ENCODE data around the gene LAMTOR4.
"Not testable (repeated sequence)": the region's sequence is repeated elsewhere in the genome, so short reads cannot be mapped to it uniquely, and the experiment has no call there.

Gene LAMTOR4

GRCh38 chr7:100122067-100122466 lies 26.7 kb upstream of the LAMTOR4 start:
- in situ Hi-C loops (cut with MboI; ENCODE audit: low sequenced_read_pairs), result no loop called here

DNA sequence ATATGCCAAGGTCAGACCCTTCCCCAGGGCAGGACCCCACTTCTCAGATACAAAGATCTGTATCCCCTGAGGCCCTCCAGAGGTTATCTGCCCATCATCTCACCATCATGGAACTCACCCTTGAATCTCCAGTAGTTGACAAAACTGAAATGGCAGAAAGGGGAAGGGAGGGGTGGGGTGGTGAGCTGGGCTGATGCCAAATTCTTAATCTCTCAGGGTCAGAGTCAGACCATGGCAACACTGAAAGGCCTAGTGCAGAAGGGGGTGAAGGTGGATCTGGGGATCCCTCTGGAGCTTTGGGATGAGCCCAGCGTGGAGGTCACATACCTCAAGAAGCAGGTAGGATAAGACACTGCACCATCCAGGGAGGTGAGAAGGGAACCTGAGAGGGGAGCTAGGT lies 26.1 kb upstream of the LAMTOR4 start:
- in situ Hi-C loops (cut with MboI; ENCODE audit: low sequenced_read_pairs), result no loop called here

GRCh38 chr7:100124301-100125230 lies 24.2 kb upstream of the LAMTOR4 start:
- in situ Hi-C loops (cut with MboI; ENCODE audit: low sequenced_read_pairs), result no loop called here

DNA sequence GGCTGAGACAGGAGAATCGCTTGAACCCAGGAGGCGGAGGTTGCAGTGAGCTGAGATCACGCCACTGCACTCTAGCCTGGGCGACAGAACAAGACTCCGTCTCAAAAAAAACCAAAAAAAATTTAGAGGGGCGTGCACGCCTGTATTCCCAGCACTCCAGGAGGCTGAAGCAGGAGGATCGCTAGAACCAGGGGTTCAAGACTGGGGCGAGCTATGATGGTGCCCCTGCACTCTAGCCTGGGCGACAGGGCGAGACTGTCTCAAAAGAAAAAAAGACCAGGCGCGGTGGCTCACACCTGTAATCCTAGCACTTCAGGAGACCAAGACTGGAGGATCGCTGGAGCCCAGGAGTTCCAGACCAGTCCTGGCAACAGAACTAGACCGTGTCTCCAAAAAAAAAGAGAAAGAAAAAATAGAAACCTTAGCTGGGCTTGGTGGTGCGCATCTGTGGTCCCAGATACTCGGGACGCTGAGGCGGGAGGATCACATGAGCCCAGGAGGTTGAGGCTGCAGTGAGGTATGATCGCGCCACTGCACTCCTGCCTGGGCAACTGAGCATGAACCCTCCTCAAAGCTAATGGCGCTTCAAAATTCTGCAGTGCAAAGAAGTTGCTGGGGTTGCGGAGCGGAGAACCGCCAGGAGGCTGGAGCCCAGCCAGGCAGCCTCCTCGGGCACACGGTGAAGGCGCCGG lies 22.3 kb upstream of the LAMTOR4 start:
- in situ Hi-C loops (cut with MboI; ENCODE audit: low sequenced_read_pairs), result no loop called here

GRCh38 chr7:100126931-100127865 lies 21.5 kb upstream of the LAMTOR4 start, which contains the start of gene MBLAC1:
TSS of gene MBLAC1 (plus strand) at chr7:100126967. CDS start at chr7:100127396, 429 bp downstream.
- in situ Hi-C loops (cut with MboI; ENCODE audit: low sequenced_read_pairs), result no loop called here

DNA sequence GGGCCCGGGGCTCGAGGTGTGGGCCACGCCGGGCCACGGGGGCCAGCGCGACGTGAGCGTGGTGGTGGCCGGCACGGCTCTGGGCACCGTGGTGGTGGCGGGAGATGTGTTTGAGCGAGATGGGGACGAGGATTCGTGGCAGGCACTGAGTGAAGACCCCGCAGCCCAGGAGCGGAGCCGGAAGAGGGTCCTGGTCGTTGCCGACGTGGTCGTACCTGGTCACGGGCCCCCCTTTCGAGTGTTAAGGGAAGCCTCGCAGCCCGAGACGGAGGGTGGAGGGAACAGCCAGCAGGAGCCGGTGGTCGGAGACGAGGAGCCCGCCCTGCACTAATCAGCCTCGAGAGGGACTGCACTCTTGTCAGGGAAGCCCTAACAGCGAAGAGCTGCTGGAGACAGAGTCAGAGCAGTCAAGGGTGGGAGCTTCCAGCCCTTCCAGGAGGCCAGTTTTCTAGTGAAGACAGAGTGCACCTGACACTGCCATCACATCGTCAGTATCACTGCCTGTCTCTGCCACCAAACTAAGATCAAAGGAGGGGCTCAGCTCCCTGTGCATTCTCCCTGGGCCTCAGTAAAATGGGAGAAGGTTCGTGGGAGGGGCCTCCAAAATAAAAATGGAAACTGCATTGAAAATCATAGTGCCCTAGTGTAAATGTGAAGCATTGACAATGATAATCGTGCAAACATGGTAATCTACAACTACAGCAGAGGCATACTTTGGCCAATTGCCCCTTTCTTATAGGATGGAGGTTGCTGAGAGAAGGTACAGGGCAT lies 20.7 kb upstream of the LAMTOR4 start:
- in situ Hi-C loops (cut with MboI; ENCODE audit: low sequenced_read_pairs), result no loop called here

GRCh38 chr7:100128637-100128963 lies 20.1 kb upstream of the LAMTOR4 start:
- in situ Hi-C loops (cut with MboI; ENCODE audit: low sequenced_read_pairs), result no loop called here

DNA sequence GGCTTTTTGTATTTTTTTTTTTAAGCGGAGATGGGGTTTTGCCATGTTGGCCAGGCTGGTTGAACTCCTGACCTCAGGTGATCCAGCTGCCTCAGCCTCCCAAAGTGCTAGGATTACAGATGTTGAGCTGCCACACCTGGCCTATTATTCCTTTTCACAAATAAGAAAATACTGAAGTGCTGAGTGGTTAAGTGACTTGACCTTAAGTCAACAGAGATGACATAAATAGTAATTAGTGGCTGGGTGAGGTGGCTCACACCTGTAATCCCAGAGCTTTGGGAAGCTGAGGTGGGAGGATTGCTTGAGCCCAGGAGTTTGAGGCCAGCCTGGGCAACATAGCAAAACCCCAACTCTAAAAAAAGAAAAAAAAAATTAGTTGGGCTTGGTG lies 18.5 kb upstream of the LAMTOR4 start:
- in situ Hi-C loops (cut with MboI; ENCODE audit: low sequenced_read_pairs), result not testable (repeated sequence)

DNA sequence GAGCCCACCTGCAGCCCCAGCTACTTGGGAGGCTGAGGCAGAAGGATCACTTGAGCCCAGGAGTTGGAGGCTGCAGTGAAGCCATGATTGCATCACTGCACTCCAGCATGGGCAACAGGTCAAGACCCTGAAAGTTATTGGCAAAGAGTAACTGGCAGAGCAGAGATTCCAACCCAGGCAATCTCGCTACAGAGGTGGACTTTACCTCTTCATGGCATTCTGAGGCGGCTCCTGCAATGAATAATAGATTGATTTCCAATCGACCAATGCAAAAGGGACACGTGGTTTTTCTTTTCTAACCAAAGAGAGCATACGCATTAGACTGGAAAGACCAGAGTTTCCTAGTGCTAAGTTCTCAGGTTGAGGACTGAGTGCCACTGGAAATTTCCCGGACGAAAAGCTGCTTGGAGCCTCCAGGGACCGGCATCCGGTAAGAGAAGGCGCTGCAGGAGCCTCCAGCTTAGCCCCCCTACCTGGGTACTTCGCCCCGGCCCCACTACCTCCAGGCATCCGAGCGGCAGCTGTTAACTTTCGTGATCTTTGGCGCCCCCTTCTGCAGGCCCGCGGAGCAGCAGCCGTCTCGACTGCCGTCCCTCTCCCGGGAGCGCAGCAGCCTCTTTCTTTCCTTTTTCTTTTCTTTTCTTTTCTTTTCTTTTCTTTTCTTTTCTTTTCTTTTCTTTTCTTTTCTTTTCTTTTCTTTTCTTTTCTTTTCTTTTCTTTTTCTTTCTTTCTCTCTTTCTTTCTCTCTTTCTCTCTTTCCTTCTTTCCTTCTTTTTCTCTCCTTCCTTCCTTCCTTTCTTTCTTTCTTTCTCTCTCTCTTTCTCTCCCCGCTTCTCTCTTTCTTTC lies 17.9 kb upstream of the LAMTOR4 start:
- in situ Hi-C loops (cut with MboI; ENCODE audit: low sequenced_read_pairs), result no loop called here

- in situ Hi-C loops (cut with MboI; ENCODE audit: low sequenced_read_pairs), result no loop called here
Observed at GRCh38 chr7:100132126-100132525, 16.6 kb upstream of the LAMTOR4 start.

DNA sequence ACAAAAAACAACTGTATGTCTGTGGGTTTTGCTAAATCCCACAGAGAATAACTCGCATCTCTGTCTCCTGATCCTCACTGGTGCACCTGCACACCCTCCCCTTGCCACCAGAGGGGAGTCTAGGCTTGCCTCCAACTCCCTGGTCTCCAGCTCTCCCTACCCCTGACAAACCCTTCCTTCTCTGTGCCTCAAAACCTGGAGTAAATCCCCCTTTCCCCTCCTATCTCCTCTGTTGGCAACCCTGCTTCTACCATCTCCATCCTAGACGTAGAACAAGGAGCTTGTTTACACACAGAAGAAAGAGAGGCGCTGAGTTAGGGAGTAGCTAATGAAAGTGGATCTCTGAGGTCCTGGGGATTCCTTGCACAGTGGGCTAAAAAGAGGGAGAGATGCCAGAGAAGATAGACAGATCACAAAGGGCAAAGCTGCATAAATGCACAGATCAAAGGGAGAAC lies 16.0 kb upstream of the LAMTOR4 start:
- in situ Hi-C loops (cut with MboI; ENCODE audit: low sequenced_read_pairs), result no loop called here

- in situ Hi-C loops (cut with MboI; ENCODE audit: low sequenced_read_pairs), result no loop called here
Observed at GRCh38 chr7:100137851-100138760, 10.6 kb upstream of the LAMTOR4 start.

DNA sequence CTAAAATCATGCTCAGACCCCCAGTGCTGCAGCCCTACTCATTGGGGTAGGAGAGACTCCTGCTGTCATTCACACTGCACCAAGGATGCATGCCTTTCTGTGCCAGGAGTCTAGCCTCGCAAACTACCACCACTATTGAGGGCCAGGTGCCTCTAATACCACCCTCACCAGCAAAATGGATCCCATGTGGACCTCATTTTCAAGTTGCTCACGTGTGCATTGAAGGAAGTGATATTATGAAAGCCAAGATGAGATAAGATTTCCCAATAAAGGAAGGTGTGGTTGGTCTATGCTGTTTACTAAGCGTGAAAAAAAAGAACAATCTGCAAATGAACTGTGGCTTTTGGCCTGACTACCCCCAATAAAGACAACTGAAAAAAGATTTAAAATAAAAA lies 7.2 kb upstream of the LAMTOR4 start:
- in situ Hi-C loops (cut with MboI; ENCODE audit: low sequenced_read_pairs), result no loop called here

DNA sequence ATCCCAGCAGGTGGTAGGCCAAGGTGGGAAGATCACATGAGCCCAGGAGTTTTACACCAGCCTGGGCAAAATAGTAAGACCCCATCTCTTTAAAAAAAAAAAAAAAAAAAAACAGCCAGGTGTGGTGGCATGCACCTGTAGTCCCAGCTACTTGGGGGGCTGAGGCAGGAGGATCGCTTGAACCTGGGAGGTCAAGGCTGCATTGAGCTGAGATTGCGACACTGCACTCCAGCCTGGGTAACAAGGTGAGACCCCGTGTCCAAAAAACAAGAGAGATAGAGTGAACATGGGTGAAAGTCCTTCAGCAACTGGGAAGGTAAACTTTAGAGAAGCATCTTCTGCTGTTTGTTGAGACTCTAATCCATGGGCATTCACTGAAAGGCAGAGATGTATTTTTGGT lies 6.3 kb upstream of the LAMTOR4 start:
- in situ Hi-C loops (cut with MboI; ENCODE audit: low sequenced_read_pairs), result no loop called here

DNA sequence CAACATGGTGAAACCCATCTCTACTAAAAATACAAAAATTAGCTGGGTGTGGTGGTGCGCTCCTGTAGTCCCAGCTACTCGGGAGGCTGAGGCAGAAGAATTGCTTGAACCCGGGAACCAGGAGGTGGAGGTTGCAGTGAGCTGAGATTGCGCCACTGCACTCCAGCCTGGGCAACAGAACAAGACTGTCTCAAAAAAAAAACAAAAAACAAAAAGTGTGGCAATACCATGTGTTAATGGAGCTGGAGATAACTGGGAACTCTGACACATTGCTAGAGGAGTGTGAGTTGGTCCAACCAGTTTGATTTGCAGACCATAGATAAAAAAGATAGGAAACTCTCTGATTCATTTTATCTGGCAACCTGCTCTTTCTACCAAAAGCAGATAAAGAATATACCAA lies 2.4 kb upstream of the LAMTOR4 start:
- in situ Hi-C loops (cut with MboI; ENCODE audit: low sequenced_read_pairs), result not testable (repeated sequence)

- in situ Hi-C loops (cut with MboI; ENCODE audit: low sequenced_read_pairs), result no loop called here
Observed at GRCh38 chr7:100147278-100147677, 1.4 kb upstream of the LAMTOR4 start.

- in situ Hi-C loops (cut with MboI; ENCODE audit: low sequenced_read_pairs), result no loop called here
Observed at GRCh38 chr7:100148225-100148558, 526 bp upstream of the LAMTOR4 start.

GRCh38 chr7:100152404-100152803 lies 3.7 kb downstream of the LAMTOR4 start:
- in situ Hi-C loops (cut with MboI; ENCODE audit: low sequenced_read_pairs), result no loop called here

Data from hTERT RPE-1 (cell line).